Measurements from ENCODE around the gene BANF2. TPM values are rescaled to one million over a fixed set of nuclear protein-coding genes. Genes with fewer than 3 reads are reported as not detected.

BANF2 gene
- polyA plus RNA-seq, 3 donors, result not detected

DNA sequence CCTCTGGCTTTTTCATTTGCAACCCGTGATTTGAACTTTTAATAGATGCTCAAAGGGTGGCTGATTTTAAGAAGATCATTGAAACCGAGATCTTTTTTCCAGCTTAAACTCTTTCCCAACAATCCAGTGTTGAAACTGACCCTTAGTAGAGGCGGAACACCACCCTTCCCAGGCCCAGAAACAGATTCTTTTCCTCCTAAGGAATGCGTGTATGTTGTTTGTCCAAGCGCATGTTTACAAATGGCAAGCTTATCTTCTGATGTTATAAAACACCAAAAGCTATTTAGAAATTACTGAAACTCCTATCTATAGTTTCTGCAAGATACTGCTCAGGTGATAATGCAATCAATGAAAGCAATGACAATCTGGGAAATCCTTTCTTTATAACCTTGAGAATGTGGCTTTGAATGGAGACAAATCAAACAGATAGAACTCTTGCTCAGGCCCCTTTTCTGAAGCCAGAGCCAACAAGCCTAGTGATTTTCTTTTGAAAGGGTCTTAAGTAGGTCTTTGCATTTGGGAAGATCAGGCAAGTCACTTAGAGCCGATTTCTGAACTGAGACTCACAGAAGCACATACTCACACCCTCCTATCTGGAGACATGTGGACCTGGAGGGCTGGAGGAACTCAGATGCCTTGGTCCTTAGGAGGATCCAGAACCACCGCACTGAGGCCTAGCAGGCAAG, 9.1 kb downstream of the BANF2 start:
- H3K9ac ChIP-seq (ENCODE audit: insufficient read depth, low read length, poor library complexity, severe bottlenecking), result no peak overlapping the region
- peaks cover 0 to 3% (median 0%) of the 10 kb centered on the region in 7 donors for H3K9me3 Mint-ChIP-seq
- H3K27me3 Mint-ChIP-seq (ENCODE audit: low read depth in 3 of 3), result peaks cover 2 to 3% (median 2%) of the 10 kb centered on the region in 3 donors
- no peak overlapping the region for H3K4me3 Mint-ChIP-seq
- no peak overlapping the region for H3K27ac Mint-ChIP-seq
- TF ChIP-seq, protein P1, sequence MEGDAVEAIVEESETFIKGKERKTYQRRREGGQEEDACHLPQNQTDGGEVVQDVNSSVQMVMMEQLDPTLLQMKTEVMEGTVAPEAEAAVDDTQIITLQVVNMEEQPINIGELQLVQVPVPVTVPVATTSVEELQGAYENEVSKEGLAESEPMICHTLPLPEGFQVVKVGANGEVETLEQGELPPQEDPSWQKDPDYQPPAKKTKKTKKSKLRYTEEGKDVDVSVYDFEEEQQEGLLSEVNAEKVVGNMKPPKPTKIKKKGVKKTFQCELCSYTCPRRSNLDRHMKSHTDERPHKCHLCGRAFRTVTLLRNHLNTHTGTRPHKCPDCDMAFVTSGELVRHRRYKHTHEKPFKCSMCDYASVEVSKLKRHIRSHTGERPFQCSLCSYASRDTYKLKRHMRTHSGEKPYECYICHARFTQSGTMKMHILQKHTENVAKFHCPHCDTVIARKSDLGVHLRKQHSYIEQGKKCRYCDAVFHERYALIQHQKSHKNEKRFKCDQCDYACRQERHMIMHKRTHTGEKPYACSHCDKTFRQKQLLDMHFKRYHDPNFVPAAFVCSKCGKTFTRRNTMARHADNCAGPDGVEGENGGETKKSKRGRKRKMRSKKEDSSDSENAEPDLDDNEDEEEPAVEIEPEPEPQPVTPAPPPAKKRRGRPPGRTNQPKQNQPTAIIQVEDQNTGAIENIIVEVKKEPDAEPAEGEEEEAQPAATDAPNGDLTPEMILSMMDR (IDR thresholded peaks at IDR 0.05), result no peak
- no peaks in the 10 kb centered on the region for H3K4me1 Mint-ChIP-seq
- no CpG with 5 or more reads among the region's 7 CpGs for WGBS (ENCODE audit: insufficient coverage)
- H3K27me3 ChIP-seq (ENCODE audit: control insufficient read depth in 2 of 2, insufficient read depth in 2 of 2, low read length in 2 of 2), result no peaks in the 10 kb centered on the region
- H3K36me3 ChIP-seq (replicated peaks in 1 of 2; ENCODE audit: control insufficient read depth in 1 of 2, insufficient read depth in 2 of 2, low read length in 2 of 2), result no peaks in the 10 kb centered on the region
- DNase-seq, result no peak
- H3K36me3 Mint-ChIP-seq, result no peaks in the 10 kb centered on the region
- H3K79me2 ChIP-seq (ENCODE audit: insufficient read depth, low read length), result no peaks in the 10 kb centered on the region
- no peak overlapping the region for H2AFZ ChIP-seq (ENCODE audit: insufficient read depth, low read depth, low read length, poor library complexity, severe bottlenecking)
- intact Hi-C loops (cut with micrococcal nuclease), result no loop called here
- no peak overlapping the region for H3K4me3 ChIP-seq (replicated peaks in 1 of 3; ENCODE audit: low read depth in 2 of 3, low read length in 3 of 3)
- H3K9me3 ChIP-seq (replicated peaks in 1 of 2; ENCODE audit: control insufficient read depth in 1 of 2, insufficient read depth in 1 of 2, low read length in 2 of 2), result peaks cover 0 to 2% of the 10 kb centered on the region in 2 donors
- H3K4me1 ChIP-seq (ENCODE audit: control insufficient read depth in 1 of 2, insufficient read depth in 2 of 2, low read length in 2 of 2), result no peaks in the 10 kb centered on the region
- H3K4me2 ChIP-seq (replicated peaks; ENCODE audit: extremely low read depth, low read length, poor library complexity, severe bottlenecking), result no peak overlapping the region
- H4K20me1 ChIP-seq (ENCODE audit: insufficient read depth, low read length), result no peaks in the 10 kb centered on the region
- H3K27ac ChIP-seq (ENCODE audit: low read depth in 1 of 2, low read length in 2 of 2), result no peak overlapping the region

DNA sequence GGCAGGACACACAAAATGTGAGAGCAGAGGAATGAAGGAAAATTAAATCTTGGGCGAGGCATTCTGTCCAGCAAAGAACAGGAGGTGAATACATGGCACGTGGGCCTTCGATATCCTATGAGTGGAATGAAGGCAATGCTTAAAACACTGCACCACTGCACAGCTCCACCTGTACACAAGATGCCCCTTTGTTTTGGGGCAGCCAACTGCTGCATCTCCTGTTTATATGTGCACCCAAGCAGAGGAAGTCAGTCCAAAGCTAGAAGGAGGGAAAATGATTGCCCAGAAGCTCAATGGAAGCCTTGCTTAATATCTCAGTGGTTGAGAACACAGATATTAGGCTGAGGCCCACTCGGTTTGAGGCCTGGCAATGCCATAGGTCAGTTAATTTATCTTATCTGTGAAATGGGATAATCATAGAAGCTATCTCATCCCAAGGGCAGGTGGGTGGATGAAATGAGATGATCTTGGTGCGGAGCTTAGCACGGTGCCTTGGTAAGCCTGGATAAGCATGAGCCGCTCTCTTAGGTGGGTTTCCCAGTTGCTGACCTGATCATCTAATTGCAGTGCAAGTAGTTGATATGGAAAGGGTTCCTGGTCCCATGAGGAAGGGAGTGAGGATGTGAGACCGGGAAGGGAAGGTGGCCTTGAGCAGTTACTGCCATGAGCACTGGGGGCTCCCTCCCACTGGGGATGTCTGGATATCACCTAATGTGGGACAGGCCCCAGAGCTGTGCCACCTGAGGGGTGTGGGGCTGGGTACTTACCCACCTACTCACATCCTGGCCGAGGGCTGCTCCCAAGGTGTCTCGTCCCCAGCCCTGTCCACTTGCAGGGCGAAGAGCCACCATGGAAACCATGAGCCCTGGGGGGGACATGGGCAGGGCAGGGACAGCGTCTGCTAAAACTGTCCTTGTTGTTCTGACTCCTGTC, 9.9 kb downstream of the BANF2 start:
- no peaks in the 10 kb centered on the region for H3K4me1 Mint-ChIP-seq
- no peaks in the 10 kb centered on the region for H3K36me3 ChIP-seq (replicated peaks in 1 of 2; ENCODE audit: control insufficient read depth in 1 of 2, insufficient read depth in 2 of 2, low read length in 2 of 2)
- WGBS (ENCODE audit: insufficient coverage), result 94% methylated on average over 5 of the region's 12 CpGs
- no peaks in the 10 kb centered on the region for H3K79me2 ChIP-seq (ENCODE audit: insufficient read depth, low read length)
- no peaks in the 10 kb centered on the region for H3K36me3 Mint-ChIP-seq
- H3K4me2 ChIP-seq (replicated peaks; ENCODE audit: extremely low read depth, low read length, poor library complexity, severe bottlenecking), result no peak overlapping the region
- no peaks in the 10 kb centered on the region for H4K20me1 ChIP-seq (ENCODE audit: insufficient read depth, low read length)
- H3K27ac ChIP-seq (ENCODE audit: low read depth in 1 of 2, low read length in 2 of 2), result no peak overlapping the region
- no peak overlapping the region for H3K27ac Mint-ChIP-seq
- H3K9ac ChIP-seq (ENCODE audit: insufficient read depth, low read length, poor library complexity, severe bottlenecking), result no peak overlapping the region
- TF ChIP-seq, protein P1 (IDR thresholded peaks at IDR 0.05), result no peak
- H2AFZ ChIP-seq (ENCODE audit: insufficient read depth, low read depth, low read length, poor library complexity, severe bottlenecking), result no peak overlapping the region
- H3K9me3 Mint-ChIP-seq, result peaks cover 0 to 3% (median 0%) of the 10 kb centered on the region in 7 donors
- H3K4me3 ChIP-seq (replicated peaks in 1 of 3; ENCODE audit: low read depth in 2 of 3, low read length in 3 of 3), result no peak overlapping the region
- H3K4me3 Mint-ChIP-seq, result no peak overlapping the region
- no peaks in the 10 kb centered on the region for H3K4me1 ChIP-seq (ENCODE audit: control insufficient read depth in 1 of 2, insufficient read depth in 2 of 2, low read length in 2 of 2)
- H3K9me3 ChIP-seq (replicated peaks in 1 of 2; ENCODE audit: control insufficient read depth in 1 of 2, insufficient read depth in 1 of 2, low read length in 2 of 2), result peaks cover 0 to 2% of the 10 kb centered on the region in 2 donors
- no peak for DNase-seq
- no peaks in the 10 kb centered on the region for H3K27me3 ChIP-seq (ENCODE audit: control insufficient read depth in 2 of 2, insufficient read depth in 2 of 2, low read length in 2 of 2)
- intact Hi-C loops (cut with micrococcal nuclease), result no loop called here
- H3K27me3 Mint-ChIP-seq (ENCODE audit: low read depth in 3 of 3), result peaks cover 2 to 3% (median 2%) of the 10 kb centered on the region in 3 donors
